Measurements from ENCODE around the gene KIF21A.

GRCh38 chr12:39401459-39401858, 41.5 kb downstream of the KIF21A start:
- TF ChIP-seq CTCF (IDR thresholded peaks at IDR 0.05 in 2 of 3, conservative IDR thresholded peaks at IDR 0.05 in 1 of 3; ENCODE audit: borderline replicate concordance in 1 of 3, insufficient read depth in 1 of 3, low read depth in 2 of 3, low read length in 2 of 3): no peak
- no peak for TF ChIP-seq POLR2A (IDR thresholded peaks at IDR 0.05; ENCODE audit: borderline replicate concordance, extremely low read depth, insufficient read depth, insufficient read length)
- TF ChIP-seq EZH2 (IDR thresholded peaks at IDR 0.05): no peak
- no peak for TF ChIP-seq SP1 (IDR thresholded peaks at IDR 0.05; ENCODE audit: low read depth)
- no peak for TF ChIP-seq EZH2phosphoT487 (IDR thresholded peaks at IDR 0.05; ENCODE audit: borderline replicate concordance)
- no peak for TF ChIP-seq POLR2AphosphoS5 (IDR thresholded peaks at IDR 0.05; ENCODE audit: low read depth, low read length)
- TF ChIP-seq, protein P1, sequence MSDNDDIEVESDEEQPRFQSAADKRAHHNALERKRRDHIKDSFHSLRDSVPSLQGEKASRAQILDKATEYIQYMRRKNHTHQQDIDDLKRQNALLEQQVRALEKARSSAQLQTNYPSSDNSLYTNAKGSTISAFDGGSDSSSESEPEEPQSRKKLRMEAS (IDR thresholded peaks at IDR 0.05): no peak

All from HCT116 (cell line).